IMR-90 (cell line): ENCODE measurements around the gene FBN3. TPM values are rescaled to one million over a fixed set of nuclear protein-coding genes. Genes with fewer than 3 reads are reported as not detected.

Source experiments
- ATAC-seq: fragments of 200-7000 bp; cut with Tn5 transposase; 2 replicates; pipeline ENCODE4 v1.9.1; 2020; ENCODE audit warnings: low read depth, mild to moderate bottlenecking, moderate library complexity
- BruUV-seq: library from RNA; stranded (reverse); fragments of 400-500 nt; replicated peaks from 2 replicates; lab custom pipeline; 2021; lab: Mats Ljungman, UMichigan
- CTCF ChIA-PET: fragments of 300-600 bp; formaldehyde crosslinking; extraction: SDS; loops from one replicate; lab custom pipeline; 2021; ENCODE audit warnings: antibody characterized with exemption; lab: Yijun Ruan, JAX
- POLR2A ChIA-PET: fragments of 300-600 bp; sonication (Branson Sonifier 250); formaldehyde crosslinking; loops from one replicate; lab custom pipeline; 2022; ENCODE audit warnings: antibody characterized with exemption; ENCODE audit not compliant: unreplicated experiment; lab: Charles Lee
- DNase-seq: peaks from one replicate; pipeline ENCODE4 v3.0.0; 2013
- H2AFZ ChIP-seq: replicated peaks from 2 replicates; pipeline ENCODE3; 2013; ENCODE audit warnings: low read length, mild to moderate bottlenecking; ENCODE audit not compliant: poor library complexity
- H2AK5ac ChIP-seq: 2 replicates; pipeline ENCODE4 v1.6.1; 2013; ENCODE audit warnings: low read depth, low read length, inconsistent platforms
- H2AK9ac ChIP-seq: replicated peaks from 2 replicates; pipeline ENCODE3; 2013; ENCODE audit warnings: mild to moderate bottlenecking, low read depth, low read length, moderate library complexity; ENCODE audit not compliant: poor library complexity
- H2BK120ac ChIP-seq: 2 replicates; pipeline ENCODE4 v1.6.1; 2013; ENCODE audit warnings: low read depth, low read length, inconsistent platforms
- H2BK15ac ChIP-seq: 3 replicates; pipeline ENCODE4 v1.6.1; 2013; ENCODE audit warnings: low read depth, low read length, inconsistent platforms
- H2BK20ac ChIP-seq: 2 replicates; pipeline ENCODE4 v1.6.1; 2013; ENCODE audit warnings: low read depth, mild to moderate bottlenecking, inconsistent platforms, low read length, moderate library complexity
- H2BK5ac ChIP-seq: 2 replicates; pipeline ENCODE4 v1.6.1; 2013; ENCODE audit warnings: mild to moderate bottlenecking, low read depth, low read length, inconsistent platforms; ENCODE audit not compliant: poor library complexity, severe bottlenecking
- H3K14ac ChIP-seq: replicated peaks from 2 replicates; pipeline ENCODE4 v1.6.1; 2013; ENCODE audit warnings: low read depth, low read length, inconsistent platforms
- H3K18ac ChIP-seq: 2 replicates; pipeline ENCODE4 v1.6.1; 2013; ENCODE audit warnings: low read depth, low read length, control low read depth
- H3K23ac ChIP-seq: 2 replicates; pipeline ENCODE4 v1.6.1; 2013; ENCODE audit warnings: low read depth, low read length, inconsistent platforms
- H3K27ac ChIP-seq: 2 replicates; pipeline ENCODE4 v1.5.1; 2013; ENCODE audit warnings: mild to moderate bottlenecking, control low read depth, low read length; ENCODE audit not compliant: insufficient read depth
- H3K27me3 ChIP-seq: 2 replicates; pipeline ENCODE4 v1.6.1; 2013; ENCODE audit warnings: low read length; ENCODE audit not compliant: control insufficient read depth, insufficient read depth
- H3K36me3 ChIP-seq: 2 replicates; pipeline ENCODE4 v1.6.1; 2013; ENCODE audit warnings: low read length, mixed read lengths; ENCODE audit not compliant: control insufficient read depth, insufficient read depth
- H3K4ac ChIP-seq: 2 replicates; pipeline ENCODE4 v1.6.1; 2013; ENCODE audit warnings: low read depth, low read length, inconsistent platforms
- H3K4me1 ChIP-seq: 2 replicates; pipeline ENCODE4 v1.6.1; 2013; ENCODE audit warnings: low read length, mixed read lengths; ENCODE audit not compliant: control insufficient read depth, insufficient read depth
- H3K4me2 ChIP-seq: 2 replicates; pipeline ENCODE4 v1.6.1; 2013; ENCODE audit warnings: low read depth, mild to moderate bottlenecking, control low read depth, low read length, moderate library complexity
- H3K4me3 ChIP-seq: 2 replicates; pipeline ENCODE4 v1.5.1; 2013; ENCODE audit warnings: low read depth, mild to moderate bottlenecking, control low read depth, low read length, moderate library complexity; ENCODE audit not compliant: insufficient read depth
- H3K56ac ChIP-seq: 2 replicates; pipeline ENCODE4 v1.6.1; 2013; ENCODE audit warnings: low read length, inconsistent platforms; ENCODE audit not compliant: insufficient read depth; ENCODE audit errors: extremely low read depth
- H3K79me1 ChIP-seq, 2 experiments: 2 replicates each; pipeline ENCODE4 v1.6.1; 2013; ENCODE audit warnings: low read length in 2 of 2, inconsistent platforms in 1 of 2, low read depth in 1 of 2
- H3K9ac ChIP-seq: 2 replicates; pipeline ENCODE4 v1.6.1; 2013; ENCODE audit warnings: low read depth, low read length, control low read depth
- H3K9me1 ChIP-seq: 2 replicates; pipeline ENCODE4 v1.6.1; 2013; ENCODE audit warnings: low read length, inconsistent platforms; ENCODE audit not compliant: insufficient read depth
- H3K9me3 ChIP-seq: 2 replicates; pipeline ENCODE4 v1.6.1; 2013; ENCODE audit warnings: low read length; ENCODE audit not compliant: control insufficient read depth, insufficient read depth
- H4K20me1 ChIP-seq: 2 replicates; pipeline ENCODE4 v1.6.1; 2013; ENCODE audit warnings: low read length, inconsistent platforms; ENCODE audit not compliant: insufficient read depth
- H4K5ac ChIP-seq: 2 replicates; pipeline ENCODE4 v1.6.1; 2013; ENCODE audit warnings: mild to moderate bottlenecking, low read depth, low read length, control low read depth
- H4K8ac ChIP-seq, 2 experiments: 2 replicates each; pipeline ENCODE4 v1.6.1; 2013; ENCODE audit warnings: low read depth in 2 of 2, low read length in 2 of 2, control low read depth in 1 of 2, inconsistent platforms in 1 of 2
- H4K91ac ChIP-seq: 2 replicates; pipeline ENCODE4 v1.6.1; 2013; ENCODE audit warnings: low read depth, low read length, inconsistent platforms; ENCODE audit not compliant: insufficient read depth
- BHLHE40 ChIP-seq: fragments of 150-350 bp; IDR thresholded peaks from 2 replicates; pipeline ENCODE4 v1.6.1; 2016; ENCODE audit warnings: mild to moderate bottlenecking, low read depth, low read length
- CEBPB ChIP-seq: IDR thresholded peaks from 2 replicates; pipeline ENCODE4 v1.6.1; 2012; ENCODE audit warnings: low read depth, low read length, improper control_type of control experiment
- CHD1 ChIP-seq: IDR thresholded peaks from 2 replicates; pipeline ENCODE4 v1.6.1; 2012; ENCODE audit warnings: low read depth, low read length, improper control_type of control experiment
- CTCF ChIP-seq: conservative IDR thresholded peaks from 2 replicates; pipeline ENCODE4 v1.5.1; 2012; ENCODE audit warnings: mild to moderate bottlenecking, low read depth, low read length, improper control_type of control experiment
- ELK1 ChIP-seq: fragments of 150-350 bp; IDR thresholded peaks from 2 replicates; pipeline ENCODE4 v1.6.1; 2016; ENCODE audit warnings: low read depth, mild to moderate bottlenecking, low read length, moderate library complexity, borderline replicate concordance
- MAFK ChIP-seq: IDR thresholded peaks from 2 replicates; pipeline ENCODE4 v1.6.1; 2012; ENCODE audit warnings: low read depth, low read length, improper control_type of control experiment
- MAZ ChIP-seq: IDR thresholded peaks from 2 replicates; pipeline ENCODE4 v1.6.1; 2012; ENCODE audit warnings: low read depth, mild to moderate bottlenecking, low read length, improper control_type of control experiment, moderate library complexity, borderline replicate concordance
- MXI1 ChIP-seq: IDR thresholded peaks from 2 replicates; pipeline ENCODE4 v1.6.1; 2012; ENCODE audit warnings: low read depth, mild to moderate bottlenecking, low read length, moderate library complexity, borderline replicate concordance
- NFE2L2 ChIP-seq: fragments of 150-350 bp; IDR thresholded peaks from 2 replicates; pipeline ENCODE4 v1.6.1; 2016; ENCODE audit warnings: low read depth, mild to moderate bottlenecking, low read length
- RCOR1 ChIP-seq: IDR thresholded peaks from 2 replicates; pipeline ENCODE4 v1.6.1; 2012; ENCODE audit warnings: mild to moderate bottlenecking, low read length, improper control_type of control experiment; ENCODE audit not compliant: insufficient replicate concordance
- SMC3 ChIP-seq: fragments of 150-350 bp; IDR thresholded peaks from 2 replicates; pipeline ENCODE4 v1.6.1; 2016; ENCODE audit warnings: low read depth, mild to moderate bottlenecking, antibody characterized with exemption, low read length, moderate library complexity
- USF2 ChIP-seq: fragments of 150-350 bp; IDR thresholded peaks from 2 replicates; pipeline ENCODE4 v1.6.1; 2017; ENCODE audit warnings: mild to moderate bottlenecking, antibody characterized with exemption, low read length, low read depth
- WGBS, 2 experiments: methylation state at CpG; one replicate each; pipeline versions ENCODE4 v1.1.5 to v1.1.7; 2013; ENCODE audit warnings: missing lambda C conversion rate in 2 of 2; ENCODE audit not compliant: insufficient read length in 1 of 2; ENCODE audit errors: extremely low coverage in 2 of 2; 5-methylcytosine and 5-hydroxymethylcytosine counted together
- dilution Hi-C: fragments of 300-500 bp; cut with HindIII; formaldehyde crosslinking; loops from one replicate; pipeline ENCODE4 v1.14.3; 2018; ENCODE audit warnings: low sequenced_read_pairs; ENCODE audit not compliant: unreplicated experiment
- in situ Hi-C: fragments of 300-500 bp; cut with MboI; formaldehyde crosslinking; loops from 3 replicates; pipeline ENCODE4 v1.14.3; 2019; ENCODE audit warnings: low sequenced_read_pairs, inconsistent platforms, mixed read lengths
- intact Hi-C: fragments of 100-400 bp; cut with micrococcal nuclease; formaldehyde crosslinking; loops from 2 replicates; pipeline ENCODE4 v1.10.0; 2022
- polyA plus RNA-seq, 3 experiments: library from polyadenylated mRNA; depleted of rRNA; stranded (reverse); fragments of >200 nt; gene quantifications; 2 replicates each; pipeline ENCODE4 v1.2.3, GENCODE V29; 2012; ENCODE audit warnings: low replicate concordance in 1 of 3
- total RNA-seq: library from RNA; depleted of rRNA; stranded (reverse); fragments of >200 nt; gene quantifications from 2 replicates; pipeline ENCODE4 v1.2.3, GENCODE V29; 2012

Gene FBN3
- total and polyA plus RNA-seq, 2 of the 4 experiments (the other 2 are of a cell fraction) = not detected

- Histone ChIP-seq H3K18ac (no peak overlapping the region), H3K9ac (no peak overlapping the region), H2BK15ac (no peak overlapping the region), H3K36me3 (no peaks in the 10 kb centered on the region), H2AK5ac (no peak overlapping the region), H3K56ac (no peak overlapping the region), H4K5ac (no peak overlapping the region), H4K8ac (no peak overlapping the region), H3K4me1 (peaks cover 2% of the 10 kb centered on the region; the same call in 1 of the 2 replicates), H3K27me3 (peaks cover under 1% of the 10 kb centered on the region; the same call in 1 of the 2 replicates), H3K4ac (no peak overlapping the region), H2AK9ac (peak overlapping the region; percentile 28), H3K4me3 (no peak overlapping the region), H3K79me1 (no peaks in the 10 kb centered on the region), H3K4me2 (no peak overlapping the region), H2BK120ac (no peak overlapping the region), H4K20me1 (no peaks in the 10 kb centered on the region), H3K27ac (no peak overlapping the region), H2BK20ac (no peak overlapping the region), H3K9me1 (no peaks in the 10 kb centered on the region; the same call in 1 of the 2 replicates), H2AFZ (no peak overlapping the region), H4K91ac (no peak overlapping the region), H3K9me3 (no peaks in the 10 kb centered on the region), H3K14ac (no peak overlapping the region), H2BK5ac (no peak overlapping the region), H3K23ac (no peak overlapping the region)
- dilution Hi-C loops = no loop called here
- no CpG with 5 or more reads among the region's 8 CpGs for WGBS, 2 experiments
- CTCF ChIA-PET = no interaction called here
- no TSS peak for BruUV-seq
- POLR2A ChIA-PET = interaction anchor here (0.6 kb wide), 1 partner anchor 12 kb away, joined by 3 read pairs; no protein-coding TSS in a partner anchor
- ATAC-seq (no peak), DNase-seq (no peak)
- TF ChIP-seq SMC3 = no peak
- TF ChIP-seq CEBPB = no peak
- no peak for TF ChIP-seq CTCF
- no peak for TF ChIP-seq MAFK
- TF ChIP-seq MXI1 = no peak
- TF ChIP-seq ELK1 = no peak
- no peak for TF ChIP-seq RCOR1
- no peak for TF ChIP-seq USF2
- no peak for TF ChIP-seq MAZ
- TF ChIP-seq BHLHE40 = no peak
- no peak for TF ChIP-seq CHD1
- no peak for TF ChIP-seq NFE2L2
- in situ Hi-C loops = no loop called here
- intact Hi-C loops = no loop called here
Observed at GRCh38 chr19:8030960-8031359, 118.4 kb downstream of the FBN3 start.
